Right renal pelvis (tissue), 4 donors: ENCODE results near the gene CTSZ. TPM values are rescaled to one million over a fixed set of nuclear protein-coding genes. Genes with fewer than 3 reads are reported as not detected.
"Not testable (repeated sequence)": the region's sequence is repeated elsewhere in the genome, so short reads cannot be mapped to it uniquely, and the experiment has no call there.

Experiments used
- DNase-seq, 4 donors: peaks; one replicate each; pipeline ENCODE4 v3.0.0-alpha.2; 2013; ENCODE audit warnings: low read depth in 4 of 4, low spot score in 3 of 4, missing footprints in 1 of 4
- polyA plus RNA-seq, 4 donors: library from polyadenylated mRNA; unstranded; fragments of 120-200 nt; gene quantifications; one replicate each; pipeline ENCODE4 v1.2.1, GENCODE V29; 2013; ENCODE audit not compliant: insufficient read length in 4 of 4

The CTSZ gene
- polyA plus RNA-seq, 4 donors: 77.1 to 88.5 (median 78.7) TPM

GRCh38 chr20:59014680-59015389, 7.8 kb upstream of the CTSZ start:
- DNase-seq: no peak

DNA sequence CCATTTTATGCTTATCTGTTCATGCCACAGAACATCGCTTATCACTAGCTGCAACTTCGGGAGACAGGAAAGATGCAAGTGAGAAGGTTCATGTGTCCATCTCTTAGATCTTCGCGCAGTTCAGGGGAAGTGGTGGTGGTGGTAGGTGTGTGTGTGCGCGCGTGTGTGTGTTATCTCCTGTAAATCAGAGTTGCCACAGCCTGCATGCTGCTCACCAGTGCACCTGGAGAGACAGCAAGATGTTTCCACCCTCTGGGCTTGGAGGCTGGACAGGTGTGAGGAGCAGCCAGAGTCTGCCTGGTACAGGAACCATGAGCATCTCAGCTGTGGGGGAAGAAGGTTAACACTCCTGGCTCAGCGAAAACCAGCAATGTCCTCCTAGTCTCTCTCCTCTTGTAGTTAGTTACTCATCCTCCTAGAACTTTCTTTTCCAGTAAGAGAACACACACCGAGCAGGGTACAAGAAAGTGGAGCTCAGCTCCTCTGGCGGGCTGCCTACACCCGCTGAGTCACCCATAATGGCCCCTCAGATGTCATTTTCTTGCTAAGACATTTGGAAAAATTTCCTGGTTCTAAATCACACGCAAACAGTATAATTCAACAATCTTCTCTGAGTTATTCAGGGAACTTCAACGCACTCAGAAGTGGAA, 7.0 kb upstream of the CTSZ start:
- no peak for DNase-seq

DNA sequence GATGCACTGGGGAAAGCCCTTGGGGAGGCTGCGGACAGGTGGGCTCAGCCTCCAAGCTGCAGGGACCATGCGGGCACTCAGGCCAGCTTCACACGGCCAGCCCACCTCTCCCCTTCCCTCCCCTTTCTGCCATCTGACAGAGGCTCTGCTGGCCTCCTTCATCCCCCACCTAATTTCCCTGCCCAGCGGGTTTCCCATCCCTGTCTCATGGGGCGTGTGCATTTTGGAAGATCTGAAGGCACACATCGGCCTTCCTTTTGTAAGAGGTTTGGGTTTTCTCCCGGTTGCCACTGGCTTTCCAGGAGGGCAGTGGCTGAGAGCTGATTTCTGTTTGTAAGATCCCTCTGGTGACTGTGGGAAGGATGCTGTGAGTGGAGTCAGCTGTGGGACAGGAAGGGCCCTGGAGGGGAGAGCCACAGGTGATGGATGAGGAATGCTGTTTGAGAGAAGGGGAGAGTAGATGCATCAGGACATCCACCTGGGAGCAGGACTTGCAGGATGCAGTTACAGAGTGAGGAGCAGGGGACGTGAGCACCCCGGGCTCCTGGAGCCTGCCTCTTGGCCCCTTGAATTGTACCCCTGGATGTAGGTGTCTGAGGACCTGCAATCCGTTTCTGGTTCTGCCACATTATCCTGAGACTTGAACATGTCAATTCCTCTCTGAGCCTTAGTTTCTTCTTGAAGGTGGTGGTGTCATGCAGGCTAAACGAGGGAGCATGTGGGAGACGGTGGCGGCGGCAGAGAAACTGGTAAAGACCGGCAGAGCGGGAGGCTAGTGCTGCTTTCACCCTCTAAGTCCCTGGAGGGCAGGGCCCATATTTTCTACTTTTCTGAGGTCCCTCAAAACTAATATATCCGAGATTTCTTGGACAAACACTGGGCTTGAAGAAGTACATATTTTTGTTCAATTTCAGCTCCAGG, 6.2 kb upstream of the CTSZ start:
- no peak for DNase-seq

DNA sequence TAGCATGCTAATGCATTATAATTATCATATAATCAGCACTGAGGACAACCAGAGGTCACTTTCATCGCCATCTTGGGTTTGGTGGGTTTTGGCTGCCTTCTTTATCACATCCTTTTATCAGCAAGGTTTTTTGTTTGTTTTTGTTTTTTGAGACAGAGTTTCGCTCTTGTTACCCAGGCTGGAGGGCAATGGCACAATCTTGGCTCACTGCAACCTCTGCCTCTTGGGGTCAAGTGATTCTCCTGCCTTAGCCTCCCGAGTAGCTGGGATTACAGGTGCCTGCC, 4.8 kb upstream of the CTSZ start:
- not testable (repeated sequence) for DNase-seq

DNA sequence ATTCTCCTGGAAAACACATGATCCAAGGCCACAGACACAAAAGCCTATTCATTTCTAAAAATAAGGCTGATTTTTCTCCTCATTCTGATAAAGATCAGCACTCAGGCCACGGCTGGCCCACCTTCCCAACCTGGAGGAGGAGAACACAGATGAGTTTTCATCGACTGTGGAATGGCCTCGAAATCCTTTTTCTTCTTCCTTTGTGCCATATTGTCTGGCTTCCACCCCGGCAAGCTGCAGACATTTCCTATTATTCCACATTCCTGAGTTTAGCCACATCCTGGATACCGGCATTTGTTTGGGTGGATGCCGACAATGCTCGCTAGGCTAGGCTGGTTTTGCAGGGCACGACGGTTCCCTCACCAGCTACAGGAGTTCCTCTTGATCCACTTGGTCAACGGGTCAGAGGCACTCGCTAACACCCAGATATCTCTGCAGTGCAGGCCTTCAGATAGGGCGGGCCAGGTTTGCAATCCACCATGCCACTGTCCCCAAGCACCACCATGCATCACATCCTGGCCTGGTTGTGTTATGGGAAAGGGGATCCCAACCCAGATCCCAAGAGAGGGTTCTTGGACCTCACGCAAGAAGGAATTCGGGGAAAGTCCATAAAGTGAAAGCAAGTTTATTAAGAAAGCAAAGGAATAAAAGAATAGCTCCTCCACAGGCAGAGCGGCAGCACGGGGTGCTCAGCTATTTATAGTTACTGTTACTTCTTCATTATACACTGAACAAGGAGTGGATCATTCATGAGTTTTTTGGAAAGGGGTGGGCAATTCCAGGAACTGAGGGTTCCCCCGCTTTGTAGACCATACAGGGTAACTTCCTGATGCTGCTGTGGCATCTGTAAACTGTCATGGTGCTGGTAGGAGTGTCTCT, 4.2 kb upstream of the CTSZ start:
- no peak for DNase-seq

GRCh38 chr20:59010321-59010994, 3.4 kb upstream of the CTSZ start:
- no peak for DNase-seq

DNA sequence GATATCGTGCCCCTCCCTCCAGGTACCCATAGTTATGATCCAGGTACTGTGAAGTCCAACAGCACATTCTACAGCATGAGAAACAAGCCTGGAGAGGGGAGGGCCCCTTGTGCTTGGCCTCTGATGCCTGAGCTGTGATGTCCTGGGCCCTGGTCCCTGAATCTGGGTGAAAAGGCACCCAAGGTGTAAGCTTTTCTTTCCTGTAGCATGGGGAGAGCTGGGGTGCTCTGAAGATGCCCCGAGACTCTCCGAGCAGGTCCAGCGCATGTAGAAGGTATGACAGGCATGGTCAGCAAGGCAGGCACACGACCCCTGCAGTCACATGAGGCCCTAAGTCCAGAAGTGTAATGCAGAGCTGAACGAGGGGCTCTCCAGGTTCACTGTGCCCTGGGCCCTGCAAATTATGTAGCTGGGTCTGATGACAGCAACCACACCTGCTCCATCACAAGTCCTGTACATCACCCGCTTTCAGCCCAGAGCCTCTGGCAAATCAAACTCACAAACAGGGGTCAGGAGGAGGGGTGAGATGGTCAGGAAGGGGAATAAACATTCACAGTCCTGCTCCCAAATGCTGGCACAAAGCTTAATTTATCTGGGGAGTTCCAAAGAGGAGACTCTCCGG, 1.8 kb upstream of the CTSZ start:
- no peak for DNase-seq

GRCh38 chr20:59007665-59008511, 834 bp upstream of the CTSZ start:
- no peak for DNase-seq

DNA sequence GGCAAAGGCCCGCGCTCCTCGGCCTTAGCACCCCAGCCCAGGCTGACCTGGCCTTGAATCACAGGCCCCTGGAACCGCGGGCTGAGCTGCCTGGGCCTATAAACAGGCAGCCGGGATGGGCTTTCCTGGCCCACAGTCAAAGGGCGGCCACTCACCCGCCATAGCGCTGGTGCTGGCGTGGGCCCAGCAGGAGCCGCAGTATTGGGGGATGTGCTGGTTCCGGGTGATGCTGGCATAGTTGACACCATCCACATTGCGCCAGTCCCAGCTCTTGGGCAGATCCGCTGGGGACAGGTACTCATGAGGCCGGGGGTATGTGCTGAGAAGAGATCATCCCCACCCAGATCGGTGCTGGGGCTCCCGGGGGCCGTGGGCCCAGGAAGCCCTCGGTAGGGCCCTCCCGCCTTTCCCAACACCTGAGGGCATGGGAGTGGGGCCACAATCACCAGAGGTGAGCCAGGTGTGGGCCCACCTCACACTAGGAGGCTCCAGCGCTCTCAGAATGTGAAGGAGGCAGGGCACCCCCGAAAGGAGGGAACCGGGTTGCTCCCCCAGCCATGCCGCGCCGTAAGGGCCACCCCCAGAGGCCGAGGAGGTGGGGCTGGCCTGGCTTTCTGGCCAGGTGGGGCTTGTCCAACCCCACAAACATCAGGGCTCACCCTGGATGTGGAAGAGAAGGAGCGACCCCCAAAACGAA, 739 bp downstream of the CTSZ start:
- no peak for DNase-seq

DNA sequence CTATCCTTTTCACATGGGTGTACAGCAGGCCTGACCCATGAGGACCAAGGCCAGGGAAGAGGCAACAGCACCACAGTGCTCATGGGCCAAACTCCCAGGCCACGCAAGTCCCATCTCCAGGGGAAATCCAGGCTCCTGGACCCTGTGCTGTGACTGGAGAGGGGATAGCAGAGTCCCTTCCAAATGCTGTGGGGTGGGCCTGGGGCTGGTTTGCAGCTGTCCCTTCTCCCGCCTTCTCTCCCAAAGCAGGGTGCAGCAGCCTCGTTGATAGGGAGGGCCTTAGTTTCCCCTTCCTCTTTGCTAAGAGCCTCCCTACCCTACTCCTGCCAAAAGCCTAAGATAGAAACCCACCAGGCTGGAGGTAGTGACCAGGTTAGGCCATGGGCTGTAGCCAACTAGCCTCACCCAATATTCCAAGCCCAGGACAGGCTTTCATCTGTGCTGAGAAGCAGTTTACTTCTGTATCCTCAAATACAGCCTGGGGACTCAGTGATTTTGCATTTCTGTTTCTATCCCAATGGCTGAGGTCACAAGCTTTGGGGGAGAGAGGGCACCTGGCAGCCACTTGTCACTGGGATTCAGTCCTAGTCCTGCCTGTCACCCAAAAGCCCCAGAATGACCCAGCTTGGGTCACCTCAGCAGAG, 1.4 kb downstream of the CTSZ start:
- DNase-seq: no peak

GRCh38 chr20:59004763-59005522, 2.1 kb downstream of the CTSZ start:
- DNase-seq: no peak

DNA sequence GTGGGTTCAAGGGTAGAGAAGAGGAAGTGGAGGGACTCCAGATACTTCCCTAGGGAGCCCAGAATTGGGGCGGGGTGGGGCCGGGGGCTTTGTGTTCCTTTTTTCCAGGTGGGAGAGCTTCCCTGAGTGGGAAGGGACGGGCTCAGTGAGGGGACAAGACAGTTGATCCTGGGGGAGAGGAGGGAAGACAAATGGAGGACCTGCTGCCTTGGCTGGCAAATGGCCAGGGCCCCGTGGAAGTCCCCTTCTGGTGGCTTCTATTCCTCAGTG, 2.6 kb downstream of the CTSZ start:
- DNase-seq: no peak

DNA sequence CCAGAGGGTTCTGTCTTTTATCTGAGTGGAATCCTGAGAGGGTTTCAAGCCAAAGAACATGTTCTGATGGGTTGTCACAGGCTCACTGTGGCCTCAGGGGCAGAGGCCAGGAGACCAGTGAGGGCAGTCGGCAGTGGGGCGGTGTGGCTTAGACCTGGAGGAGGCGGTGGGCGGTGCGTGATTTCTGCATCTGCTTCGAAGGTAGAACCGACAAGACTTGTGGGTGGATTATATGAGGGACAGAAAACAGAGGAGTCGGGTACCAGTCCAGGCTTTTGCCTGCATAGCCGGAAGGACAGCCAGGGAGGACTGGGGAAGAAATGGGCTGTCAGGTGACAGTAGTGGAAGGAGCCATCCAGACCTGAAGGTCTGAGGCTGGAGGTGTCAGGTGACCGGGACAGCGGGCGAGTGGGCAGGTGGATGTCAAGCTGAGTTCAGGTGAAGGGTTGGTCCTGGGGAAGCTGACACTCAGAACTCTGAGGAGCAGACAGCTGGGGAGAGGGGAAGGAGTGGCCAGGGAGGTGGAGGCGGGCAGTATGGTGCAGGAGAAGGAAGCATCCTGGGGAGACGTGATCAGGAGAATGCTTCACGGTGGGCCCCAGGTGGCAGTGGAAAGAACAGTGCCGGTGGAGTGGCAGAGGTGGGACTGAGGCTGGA, 3.1 kb downstream of the CTSZ start:
- no peak for DNase-seq

DNA sequence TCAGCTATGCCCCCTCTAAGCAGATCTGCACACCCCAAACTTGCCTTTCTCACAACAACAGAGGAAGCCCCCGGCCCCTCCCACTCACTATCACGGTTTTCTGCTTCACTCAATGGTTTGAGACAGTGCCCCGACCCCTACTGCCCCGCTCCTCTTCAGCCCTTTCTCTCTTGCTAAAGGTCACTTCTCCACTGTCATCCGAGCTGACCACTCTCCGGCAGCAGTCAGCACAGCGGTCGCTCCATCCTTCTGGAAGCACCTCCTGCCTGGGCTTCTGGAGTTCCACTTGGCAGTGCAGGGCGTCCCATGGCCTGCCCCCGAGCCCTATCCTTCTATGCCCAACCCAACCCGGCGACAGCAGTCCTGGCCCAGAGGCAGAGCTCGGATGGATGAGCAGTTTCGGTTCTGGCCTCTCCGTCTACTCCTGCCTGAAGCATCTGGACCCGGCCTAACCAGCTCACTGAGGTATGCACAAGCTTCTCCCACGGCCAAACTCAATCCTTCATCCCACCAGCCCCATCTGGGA, 4.1 kb downstream of the CTSZ start:
- DNase-seq: no peak

DNA sequence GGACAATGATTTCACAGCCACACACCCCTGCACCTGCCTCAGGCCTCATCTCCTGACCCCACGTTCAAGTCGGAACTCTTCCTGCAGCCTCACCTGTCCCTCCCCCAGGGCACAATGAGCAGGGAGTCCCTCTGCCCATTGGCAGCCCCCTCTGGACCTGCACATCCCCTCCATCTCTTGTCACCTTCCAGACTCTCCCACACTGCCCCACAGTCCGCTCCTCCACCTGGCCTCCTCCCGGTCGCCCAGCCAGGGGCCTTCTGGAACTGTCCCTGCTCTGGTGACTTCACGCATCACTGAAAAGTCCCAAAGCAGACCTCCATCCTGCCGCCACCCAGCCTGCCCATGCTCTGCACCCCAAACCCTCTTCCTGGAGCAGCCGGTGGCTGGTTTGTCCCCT, 4.7 kb downstream of the CTSZ start:
- DNase-seq: no peak

DNA sequence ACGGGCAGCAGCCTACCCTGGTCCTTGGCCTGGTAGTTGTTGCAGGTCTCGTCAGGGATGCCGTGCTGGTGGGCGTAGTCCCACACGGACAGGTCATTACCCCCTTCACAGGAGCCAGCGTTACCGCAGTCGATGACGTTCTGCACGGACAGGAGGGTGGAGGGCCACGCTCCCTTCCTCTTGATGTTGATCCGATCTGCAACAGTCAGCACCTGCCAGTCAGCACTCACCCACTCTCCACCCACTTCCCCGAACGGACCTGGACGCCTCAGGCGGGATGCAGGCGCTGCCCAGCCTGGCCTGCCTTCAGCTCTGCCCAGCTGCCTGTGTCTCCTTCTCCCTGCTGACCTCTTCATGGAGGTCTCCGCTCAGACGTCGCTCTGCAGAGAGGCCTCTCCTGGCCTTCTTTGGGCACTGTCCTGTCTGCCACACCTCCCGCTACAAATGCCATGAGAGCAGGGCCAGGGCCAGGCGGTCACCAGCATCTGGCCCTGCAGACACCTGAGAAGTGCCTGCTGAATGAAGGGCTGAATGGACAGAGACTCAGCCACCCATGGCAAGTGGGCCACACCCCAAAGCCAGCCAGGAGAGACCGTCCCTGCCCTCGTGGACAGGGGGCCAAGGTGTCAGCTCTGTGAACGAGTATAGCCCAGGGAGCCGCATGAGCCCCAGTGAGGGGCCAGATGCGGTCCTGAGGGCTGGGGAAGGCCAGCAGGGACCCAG, 5.4 kb downstream of the CTSZ start:
- DNase-seq: no peak
